Hindlimb muscle (tissue), 1 donor: ENCODE data around the gene CEP170B. TPM values are rescaled to one million over a fixed set of nuclear protein-coding genes. Genes with fewer than 3 reads are reported as not detected.
"Not testable (repeated sequence)": the region's sequence is repeated elsewhere in the genome, so short reads cannot be mapped to it uniquely, and the experiment has no call there.

Experiments used
- DNase-seq: peaks from one replicate; pipeline ENCODE4 v3.0.0-alpha.2; 2013
- polyA plus RNA-seq: library from polyadenylated mRNA; unstranded; fragments of 120-200 nt; gene quantifications from one replicate; pipeline ENCODE4 v1.2.1, GENCODE V29; 2013; ENCODE audit not compliant: insufficient read length

Gene CEP170B
- polyA plus RNA-seq, 1 donor = 1.8 TPM

DNA sequence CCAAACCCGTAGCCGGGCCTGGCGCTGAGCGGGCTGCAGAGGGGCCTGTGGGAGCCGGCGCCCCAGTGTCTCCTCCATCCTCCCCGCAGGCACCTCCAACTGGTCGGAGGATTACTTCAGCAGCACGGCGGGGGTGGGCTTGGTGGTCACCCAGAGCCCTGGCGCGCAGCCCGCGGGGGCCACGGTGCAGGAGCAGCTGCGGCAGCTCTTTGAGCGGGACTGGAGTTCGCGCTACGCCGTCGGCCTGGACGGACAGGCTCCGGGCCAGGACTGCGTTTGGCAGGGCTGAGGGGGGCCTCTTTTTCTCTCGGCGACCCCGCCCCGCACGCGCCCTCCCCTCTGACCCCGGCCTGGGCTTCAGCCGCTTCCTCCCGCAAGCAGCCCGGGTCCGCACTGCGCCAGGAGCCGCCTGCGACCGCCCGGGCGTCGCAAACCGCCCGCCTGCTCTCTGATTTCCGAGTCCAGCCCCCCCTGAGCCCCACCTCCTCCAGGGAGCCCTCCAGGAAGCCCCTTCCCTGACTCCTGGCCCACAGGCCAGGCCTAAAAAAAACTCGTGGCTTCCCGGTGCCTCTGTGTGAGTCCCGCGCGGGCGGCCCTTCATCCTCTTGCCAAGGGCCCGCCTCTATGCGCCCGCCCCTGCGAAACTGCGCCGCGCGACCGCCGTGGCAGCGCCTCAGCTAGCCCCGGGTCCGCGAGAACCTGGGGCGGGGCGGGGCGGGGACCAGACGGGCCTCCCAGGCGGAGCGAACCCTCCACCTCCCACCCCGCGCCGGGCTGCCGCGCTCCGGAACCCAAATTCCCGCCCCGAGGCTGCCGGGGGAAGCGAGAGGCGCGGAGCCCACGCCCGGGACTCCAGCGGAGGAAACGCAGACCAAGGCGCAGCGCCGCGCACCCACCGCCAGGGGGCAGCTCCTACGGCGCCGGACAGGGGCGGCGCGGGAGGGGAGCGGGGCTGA is 67.9 kb downstream of the CEP170B start:
- DNase-seq = peak; percentile 94

DNA sequence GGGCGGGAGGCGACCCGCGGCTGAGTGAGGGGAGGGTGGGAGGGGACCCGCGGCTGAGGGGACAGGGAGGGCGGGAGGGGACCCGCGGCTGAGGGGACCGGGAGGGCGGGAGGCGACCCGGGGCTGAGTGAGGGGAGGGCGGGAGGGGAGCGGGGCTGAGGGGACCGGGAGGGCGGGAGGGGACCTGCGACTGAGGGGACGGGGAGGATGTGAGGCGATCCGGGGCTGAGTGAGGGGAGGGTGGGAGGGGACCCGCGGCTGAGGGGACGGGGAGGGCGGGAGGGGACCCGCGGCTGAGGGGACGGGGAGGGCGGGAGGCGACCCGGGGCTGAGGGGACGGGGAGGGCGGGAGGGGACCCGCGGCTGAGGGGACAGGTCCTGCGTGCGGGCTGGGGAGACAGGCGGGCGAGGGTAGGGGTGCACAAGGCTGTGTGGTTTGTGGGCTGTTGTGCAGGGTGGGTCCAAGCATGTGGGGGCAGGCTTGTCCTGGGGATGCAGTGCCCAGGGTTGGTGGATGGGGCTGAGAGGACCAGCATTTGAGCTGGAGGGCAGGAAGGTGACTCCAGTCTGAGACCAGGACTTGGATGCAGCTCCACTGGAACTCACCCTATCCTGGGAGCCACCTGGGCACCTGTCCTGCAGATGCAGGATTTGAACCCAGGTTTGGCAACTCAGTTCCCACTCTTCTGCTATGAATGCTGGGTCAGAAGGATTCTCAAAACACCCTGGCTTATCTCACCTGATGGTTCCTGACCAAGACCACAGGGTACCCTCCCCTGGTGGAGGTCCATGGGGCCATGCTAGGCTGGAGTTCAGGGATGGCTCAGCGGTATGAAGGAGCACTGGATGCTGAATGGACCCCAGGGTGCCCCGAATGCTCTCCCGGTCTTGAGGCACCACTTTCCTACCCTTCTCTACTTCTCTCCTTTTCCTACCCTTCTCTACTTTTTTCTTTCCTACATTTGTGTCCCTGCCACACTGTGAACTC is 69.0 kb downstream of the CEP170B start:
- DNase-seq = no peak

DNA sequence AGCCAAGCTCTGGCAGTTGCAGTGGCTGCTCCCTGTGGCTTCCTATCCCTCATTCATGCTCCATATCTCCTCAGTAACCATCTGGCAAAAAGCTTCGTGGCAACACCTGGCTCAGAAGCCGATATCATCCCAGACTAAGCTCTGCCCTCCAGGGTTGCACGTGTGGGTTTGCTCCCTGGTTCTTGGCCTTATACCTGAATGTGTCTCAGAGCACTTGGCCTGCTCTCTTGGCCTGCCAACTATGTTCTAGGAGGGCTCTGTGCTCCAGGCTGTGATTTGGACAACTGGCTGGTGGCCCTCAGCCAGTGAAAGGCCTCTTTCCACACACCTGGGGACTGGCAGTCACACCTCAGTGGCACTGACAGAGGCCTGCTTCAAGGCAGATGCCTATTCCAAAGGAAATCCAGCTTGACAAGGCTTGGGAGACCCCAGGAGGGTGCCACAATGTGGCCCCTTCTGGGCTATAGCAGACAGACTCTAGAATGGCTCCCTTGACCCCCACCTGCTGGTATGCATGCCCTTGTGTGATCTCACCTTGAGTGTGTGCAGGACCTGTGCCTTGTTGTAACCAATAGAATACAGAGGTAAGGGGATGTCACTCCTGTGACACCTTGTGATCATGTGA is 70.1 kb downstream of the CEP170B start:
- DNase-seq = no peak

DNA sequence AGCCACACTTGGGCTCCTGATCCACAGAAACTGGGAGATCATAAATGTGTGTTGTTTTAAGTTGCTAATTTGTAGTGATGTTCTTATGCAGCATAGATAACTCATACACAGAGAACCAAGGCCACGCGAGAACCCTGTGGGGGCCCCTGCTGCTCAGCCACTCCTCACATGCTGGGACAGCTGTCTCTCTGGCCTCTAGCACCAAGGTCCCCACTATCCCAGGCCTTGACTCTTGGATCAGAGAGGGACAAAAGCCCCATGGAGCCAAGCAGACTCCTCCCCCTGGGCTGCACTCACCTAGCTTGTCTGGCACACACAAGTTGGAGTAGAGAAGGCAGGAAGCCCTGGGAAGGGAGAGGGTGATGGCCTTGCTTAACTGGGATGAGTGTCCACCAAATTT is 70.9 kb downstream of the CEP170B start:
- DNase-seq = no peak

DNA sequence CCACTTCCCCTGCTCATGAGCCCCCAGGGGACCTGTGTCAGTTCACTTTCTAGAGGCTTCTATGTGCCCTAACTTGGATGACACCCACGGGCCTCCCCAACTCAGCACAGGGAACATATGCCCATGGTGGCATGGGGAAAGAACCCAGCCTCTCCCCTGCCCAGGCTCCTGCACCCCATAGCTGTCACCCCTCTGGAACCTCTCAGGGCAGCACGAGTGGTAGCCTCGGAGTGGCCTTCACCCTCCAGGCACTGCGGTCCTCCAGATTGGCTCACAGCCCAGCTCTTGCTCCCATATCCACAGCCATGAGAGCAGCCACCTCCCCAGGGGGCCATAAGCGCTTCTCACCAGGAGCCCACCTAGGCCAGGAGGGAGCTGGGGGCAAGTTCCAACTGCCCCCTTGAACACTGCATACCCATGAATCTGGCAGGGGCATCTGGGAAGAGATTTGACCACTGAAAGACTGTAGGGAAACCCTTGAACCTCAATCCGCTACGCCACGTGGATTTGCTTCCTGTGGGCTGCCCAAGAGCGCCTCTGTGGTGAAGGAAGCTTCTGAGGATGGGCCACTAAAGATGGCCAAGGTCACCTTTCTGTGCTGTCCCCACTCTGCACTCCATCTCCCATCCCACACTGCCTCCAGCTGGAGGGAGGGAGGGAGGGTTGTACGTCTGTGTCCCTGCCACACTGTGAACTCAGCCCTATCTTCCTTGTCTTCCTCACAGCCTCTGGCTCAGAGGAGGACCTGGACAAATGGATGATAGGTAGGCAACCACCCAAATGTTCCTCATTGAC is 71.5 kb downstream of the CEP170B start:
- no peak for DNase-seq

DNA sequence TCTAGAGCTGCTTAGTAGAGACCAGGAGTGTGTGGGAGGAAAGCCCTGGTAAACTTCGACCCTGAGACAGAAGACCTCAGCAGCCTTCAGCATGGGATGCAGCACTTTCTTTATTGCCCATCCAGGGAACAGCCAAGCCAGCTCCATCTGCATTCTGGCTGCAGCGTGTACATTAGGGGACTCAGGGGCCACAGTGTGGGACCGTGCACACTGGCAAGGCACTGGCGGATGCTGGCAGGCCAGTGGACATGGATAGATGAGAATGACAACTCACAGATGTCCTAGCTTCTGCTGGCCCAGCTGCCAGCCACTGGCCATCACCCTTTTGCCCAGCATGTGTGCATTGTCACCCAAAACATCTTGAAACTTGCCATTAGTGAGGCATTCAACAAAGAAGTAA is 72.1 kb downstream of the CEP170B start:
- no peak for DNase-seq

DNA sequence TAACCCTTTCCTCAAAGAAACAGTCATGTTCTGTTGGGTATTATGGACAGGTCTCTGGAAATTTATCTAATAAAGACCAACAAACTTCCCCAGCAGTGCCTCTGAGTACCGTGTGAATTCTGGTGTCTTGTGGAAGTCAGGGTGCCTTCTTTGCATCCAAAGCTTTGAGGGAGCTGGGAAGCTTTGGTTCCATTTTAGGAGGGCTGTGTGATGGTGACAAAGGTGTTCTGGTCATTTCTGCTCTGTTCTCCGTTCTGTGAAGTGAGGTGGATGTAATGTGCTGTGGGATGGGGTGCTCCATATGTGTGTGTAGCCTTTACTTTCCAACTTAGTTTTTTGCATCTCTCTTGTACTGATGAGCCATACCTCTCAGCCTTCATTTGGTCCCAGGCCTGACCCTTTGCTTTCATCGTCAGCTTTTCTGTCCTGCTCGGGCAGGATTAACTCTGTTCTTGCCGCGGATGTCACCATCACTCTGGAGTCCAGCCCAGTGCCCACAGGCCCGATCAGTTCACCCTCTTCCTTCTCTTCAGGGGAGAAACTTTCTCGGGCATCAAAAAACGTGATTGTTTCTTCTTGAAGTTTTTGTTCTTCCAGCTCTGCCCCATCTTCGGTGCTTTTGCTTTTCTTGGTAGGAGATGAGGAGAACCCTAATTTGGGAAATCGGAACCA is 72.8 kb downstream of the CEP170B start:
- no peak for DNase-seq

DNA sequence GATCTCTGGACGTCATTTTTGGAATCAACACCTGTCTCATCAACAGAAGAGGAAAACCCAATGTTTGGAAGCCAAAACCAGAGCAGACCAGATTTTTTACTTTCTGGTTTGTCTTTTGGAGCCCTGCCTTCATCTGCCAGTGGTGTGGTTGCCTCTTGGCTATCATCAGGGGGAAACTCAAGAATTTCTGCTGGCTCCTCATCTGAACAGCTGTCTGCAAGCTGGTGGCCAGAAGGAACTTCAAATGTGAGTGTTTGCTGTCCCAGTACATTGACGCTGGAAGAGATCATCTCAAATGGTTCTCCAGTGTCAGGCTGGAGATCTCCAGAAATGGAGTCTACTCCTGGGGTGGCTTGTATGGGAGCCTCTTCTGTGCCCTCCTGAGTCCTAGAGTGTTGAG is 73.4 kb downstream of the CEP170B start:
- no peak for DNase-seq

DNA sequence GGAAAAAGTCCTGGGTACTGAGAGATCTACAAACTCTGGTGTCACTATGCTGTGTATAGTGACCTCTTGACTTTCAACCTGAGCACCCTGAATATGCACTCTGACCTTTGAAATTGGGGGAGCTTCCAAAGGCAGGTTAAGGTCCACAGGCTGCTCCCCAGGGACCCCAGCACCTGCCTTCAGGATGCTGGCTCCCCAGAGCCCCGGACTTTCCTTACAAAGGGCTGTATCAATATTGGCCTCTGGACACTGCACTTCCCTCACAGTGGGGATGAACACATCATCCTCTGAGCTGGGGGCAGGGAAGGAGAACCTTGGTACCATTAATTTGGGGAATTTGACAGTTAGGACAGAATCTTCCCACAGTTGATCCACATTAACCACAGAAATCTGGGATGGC is 73.9 kb downstream of the CEP170B start:
- no peak for DNase-seq

DNA sequence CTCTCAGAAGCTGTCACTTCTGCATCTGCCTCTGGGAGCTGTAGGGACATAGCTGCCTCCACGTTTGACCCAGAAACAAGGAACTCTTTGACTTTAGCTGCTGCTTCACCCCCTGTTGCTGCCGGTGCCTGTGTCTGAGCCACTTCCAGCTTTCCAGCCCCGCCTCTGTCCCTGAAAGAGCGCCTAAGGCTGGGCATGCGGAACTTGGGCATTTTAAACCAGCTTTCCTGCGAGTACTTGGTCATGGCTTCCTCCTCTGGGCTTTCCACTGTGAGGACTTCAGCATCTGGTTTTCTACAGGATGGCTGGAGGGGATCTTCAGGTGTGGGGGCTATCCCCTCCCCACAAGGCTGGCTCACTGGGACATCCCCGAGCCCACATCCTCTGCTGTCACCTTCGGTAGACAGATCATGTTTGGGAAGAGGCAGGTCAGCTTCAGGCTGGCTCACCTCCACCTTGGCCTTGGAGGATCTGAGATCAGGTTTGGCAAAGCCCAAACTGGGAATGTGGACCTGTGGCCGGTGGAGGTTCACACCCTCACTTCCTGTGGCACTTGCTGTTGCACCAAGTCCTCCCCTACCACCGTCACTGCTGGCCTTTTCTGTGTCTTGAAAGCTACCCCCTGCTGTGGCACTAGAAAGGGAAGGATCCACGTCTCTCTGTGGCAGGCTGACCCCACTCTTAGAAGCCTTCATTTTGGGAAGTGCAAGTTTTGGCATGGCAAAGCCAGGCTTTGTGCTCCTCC is 74.8 kb downstream of the CEP170B start:
- no peak for DNase-seq

DNA sequence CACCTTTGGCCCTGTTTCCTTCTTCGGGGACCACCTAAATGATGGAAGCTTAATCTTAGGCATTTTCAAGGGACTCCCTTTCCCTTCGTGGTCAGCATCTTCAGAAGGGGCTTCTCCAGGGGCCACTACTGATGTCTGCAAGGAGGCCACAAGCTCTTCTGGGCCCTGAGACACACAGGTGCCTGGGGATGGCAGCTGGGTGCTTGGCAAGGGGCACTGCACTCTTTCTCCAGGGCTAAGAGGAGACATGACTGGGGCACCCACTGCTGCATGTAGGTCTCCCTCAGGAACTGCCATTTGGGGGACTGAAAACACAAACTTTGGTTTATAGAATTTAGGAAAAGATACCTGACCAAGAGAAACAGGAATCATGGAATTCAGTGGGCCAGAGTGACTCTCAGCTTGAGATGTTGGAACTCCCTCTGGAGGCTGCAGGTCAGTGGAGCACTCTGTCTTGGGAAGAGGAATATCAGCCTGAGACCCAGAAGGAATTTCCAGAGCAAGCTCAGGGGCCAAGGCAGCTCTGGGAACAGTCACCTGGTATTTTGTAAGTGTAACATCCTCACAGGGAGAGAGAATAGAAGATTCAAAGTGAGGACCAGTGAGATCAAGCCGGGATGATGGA is 75.6 kb downstream of the CEP170B start:
- DNase-seq = no peak

DNA sequence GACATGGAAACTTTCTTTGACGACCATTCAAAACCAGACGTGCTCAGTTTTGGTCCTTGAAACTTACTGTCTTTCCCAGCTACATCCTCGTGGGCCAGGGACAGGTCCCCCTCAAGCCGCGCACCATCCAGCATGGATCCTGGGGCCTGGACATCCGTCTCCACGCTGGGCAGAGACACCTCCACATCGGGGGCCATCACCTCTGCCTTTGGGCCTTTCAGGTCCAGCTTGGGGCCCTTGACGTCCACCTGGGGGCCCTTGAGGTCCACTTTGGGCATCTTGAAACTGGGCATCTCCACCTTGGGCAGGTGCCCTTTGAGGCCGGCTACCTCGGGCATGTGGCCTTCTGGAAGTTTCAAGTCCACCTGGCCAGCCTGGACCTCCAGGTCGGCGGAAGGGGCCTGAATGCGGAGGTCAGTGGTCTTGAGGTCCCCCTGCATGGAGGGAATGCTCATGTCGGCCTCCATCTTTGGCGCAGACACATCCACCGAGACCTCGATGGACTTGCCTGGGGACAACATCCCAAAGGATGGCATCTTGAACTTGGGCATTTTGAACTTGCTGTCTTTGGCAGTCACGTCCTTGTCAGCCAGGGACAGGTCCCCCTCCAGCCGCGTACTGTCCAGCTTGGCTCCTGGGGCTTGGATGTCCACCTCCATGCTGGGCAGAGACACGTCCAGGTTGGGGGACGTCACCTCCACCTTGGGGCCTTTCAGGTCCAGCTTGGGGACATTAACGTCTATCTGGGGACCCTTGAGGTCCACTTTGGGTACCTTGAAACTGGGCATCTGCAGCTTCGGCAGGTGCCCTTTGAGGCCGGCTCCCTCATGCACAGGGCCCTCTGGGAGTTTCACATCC is 76.7 kb downstream of the CEP170B start:
- DNase-seq = no peak

DNA sequence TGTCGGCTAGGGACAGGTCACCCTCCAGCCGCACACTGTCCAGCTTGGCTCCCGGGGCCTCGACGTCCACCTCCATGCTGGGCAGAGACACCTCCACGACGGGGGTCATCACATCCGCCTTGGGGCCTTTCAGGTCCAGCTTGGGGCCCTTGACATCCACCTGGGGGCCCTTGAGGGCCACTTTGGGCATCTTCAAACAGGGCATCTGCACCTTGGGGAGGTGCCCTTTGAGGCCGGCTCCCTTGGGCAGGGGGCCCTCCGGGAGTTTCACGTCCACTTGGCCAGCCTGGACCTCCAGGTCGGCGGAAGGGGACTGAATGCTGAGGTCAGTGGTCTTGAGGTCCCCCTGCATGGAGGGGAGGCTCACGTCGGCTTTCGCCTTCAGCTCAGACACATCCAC is 77.5 kb downstream of the CEP170B start:
- DNase-seq = no peak

DNA sequence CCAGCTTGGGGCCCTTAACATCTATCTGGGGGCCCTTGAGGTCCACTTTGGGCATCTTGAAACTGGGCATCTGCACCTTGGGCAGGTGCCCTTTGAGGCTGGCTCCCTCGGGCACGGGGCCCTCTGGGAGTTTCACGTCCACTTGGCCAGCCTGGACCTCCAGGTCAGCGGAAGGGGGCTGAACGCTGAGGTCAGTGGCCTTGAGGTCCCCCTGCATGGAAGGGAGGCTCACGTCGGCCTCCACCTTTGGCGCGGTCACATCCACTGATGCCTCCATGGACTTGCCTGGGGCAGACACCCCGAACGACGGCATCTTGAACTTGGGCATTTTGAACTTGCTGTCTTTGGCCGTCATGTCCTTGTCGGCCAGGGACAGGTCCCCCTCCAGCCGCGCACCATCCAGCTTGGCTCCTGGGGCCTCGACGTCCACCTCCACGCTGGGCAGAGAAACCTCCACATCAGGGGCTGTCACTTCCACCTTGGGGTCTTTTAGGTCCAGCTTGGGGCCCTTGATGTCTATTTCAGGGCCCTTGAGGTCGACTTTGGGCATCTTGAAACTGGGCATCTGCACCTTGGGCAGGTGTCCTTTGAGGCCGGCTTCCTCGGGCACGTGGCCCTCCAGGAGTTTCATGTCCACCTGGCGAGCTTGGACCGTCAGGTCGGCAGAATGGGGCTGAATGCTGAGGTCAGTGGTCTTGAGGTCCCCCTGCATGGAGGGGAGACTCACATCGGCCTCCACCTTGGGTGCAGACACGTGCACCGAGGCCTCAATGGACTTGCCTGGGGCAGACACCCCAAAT is 78.3 kb downstream of the CEP170B start:
- not testable (repeated sequence) for DNase-seq

DNA sequence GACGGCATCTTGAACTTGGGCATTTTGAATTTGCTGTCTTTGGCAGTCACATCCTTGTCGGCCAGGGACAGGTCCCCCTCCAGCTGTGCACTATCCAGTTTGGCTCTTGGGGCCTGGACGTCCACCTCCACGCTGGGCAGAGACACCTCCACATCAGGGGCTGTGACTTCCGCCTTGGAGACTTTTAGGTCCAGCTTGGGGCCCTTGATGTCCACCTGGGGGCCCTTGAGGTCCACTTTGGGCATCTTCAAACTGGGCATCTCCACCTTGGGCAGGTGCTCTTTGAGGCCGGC is 78.9 kb downstream of the CEP170B start:
- DNase-seq = not testable (repeated sequence)

DNA sequence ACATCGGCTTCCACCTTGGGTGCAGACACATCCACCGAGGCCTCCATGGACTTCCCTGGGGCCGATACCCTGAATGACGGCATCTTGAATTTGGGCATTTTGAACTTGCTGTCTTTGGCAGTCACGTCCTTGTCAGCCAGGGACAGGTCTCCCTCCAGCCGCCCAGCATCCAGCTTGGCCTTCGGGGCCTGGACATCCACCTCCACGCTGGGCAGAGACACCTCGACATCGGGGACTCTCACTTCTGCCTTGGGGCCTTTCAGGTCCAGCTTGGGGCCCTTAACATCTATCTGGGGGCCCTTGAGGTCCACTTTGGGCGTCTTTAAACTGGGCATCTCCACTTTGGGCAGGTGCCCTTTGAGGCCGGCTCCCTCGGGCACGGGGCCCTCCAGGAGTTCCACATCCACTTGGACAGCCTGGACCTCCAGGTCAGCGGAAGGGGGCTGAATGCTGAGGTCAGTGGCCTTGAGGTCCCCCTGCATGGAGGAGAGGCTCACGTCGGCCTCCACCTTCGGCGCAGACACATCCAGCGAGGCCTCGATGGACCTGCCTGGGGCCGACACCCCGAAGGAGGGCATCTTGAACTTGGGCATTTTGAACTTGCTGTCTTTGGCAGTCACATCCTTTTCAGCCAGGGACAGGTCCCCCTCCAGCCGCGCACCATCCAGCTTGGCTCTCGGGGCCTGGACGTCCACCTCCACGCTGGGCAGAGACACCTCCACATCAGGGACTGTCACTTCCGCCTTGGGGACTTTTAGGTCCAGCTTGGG is 79.6 kb downstream of the CEP170B start:
- not testable (repeated sequence) for DNase-seq

DNA sequence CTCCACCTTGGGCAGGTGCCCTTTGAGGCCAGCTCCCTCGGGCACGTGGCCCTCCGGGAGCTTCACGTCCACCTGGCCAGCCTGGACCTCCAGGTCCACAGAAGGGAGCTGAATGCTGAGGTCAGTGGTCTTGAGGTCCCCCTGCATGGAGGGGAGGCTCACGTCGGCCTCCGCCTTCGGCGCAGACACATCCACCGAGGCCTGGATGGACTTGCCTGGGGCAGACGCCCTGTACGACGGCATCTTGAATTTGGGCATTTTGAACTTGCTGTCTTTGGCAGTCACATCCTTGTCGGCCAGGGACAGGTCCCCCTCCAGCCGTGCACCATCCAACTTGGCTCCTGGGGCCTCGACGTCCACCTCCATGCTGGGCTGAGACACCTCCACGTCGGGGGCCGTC is 80.2 kb downstream of the CEP170B start:
- DNase-seq = not testable (repeated sequence)
